Activated CD8-positive, alpha-beta memory T cell treated with anti-CD3 and anti-CD28 coated beads for 36 hours (primary cell): ENCODE measurements around the gene PCDHA1. TPM values are rescaled to one million over a fixed set of nuclear protein-coding genes. Genes with fewer than 3 reads are reported as not detected.

Experiments used
- CTCF ChIA-PET: fragments of 350-600 bp; sonication (Branson Sonifier 250); formaldehyde crosslinking; loops from one replicate; lab custom pipeline; 2021; ENCODE audit warnings: antibody characterized with exemption; lab: Charles Lee
- POLR2A ChIA-PET: fragments of 350-600 bp; sonication (Branson Sonifier 250); formaldehyde crosslinking; loops from one replicate; lab custom pipeline; 2021; ENCODE audit warnings: antibody characterized with exemption; lab: Charles Lee
- total RNA-seq, 2 experiments: library from RNA; stranded (reverse); gene quantifications; one replicate each; pipeline ENCODE4 v1.2.3, GENCODE V29; 2021

PCDHA1 gene
- total RNA-seq, 2 experiments from 2014 or later = not detected

GRCh38 chr5:141010047-141010793 lies 224.3 kb downstream of the PCDHA1 start:
- CTCF ChIA-PET = no interaction called here

DNA sequence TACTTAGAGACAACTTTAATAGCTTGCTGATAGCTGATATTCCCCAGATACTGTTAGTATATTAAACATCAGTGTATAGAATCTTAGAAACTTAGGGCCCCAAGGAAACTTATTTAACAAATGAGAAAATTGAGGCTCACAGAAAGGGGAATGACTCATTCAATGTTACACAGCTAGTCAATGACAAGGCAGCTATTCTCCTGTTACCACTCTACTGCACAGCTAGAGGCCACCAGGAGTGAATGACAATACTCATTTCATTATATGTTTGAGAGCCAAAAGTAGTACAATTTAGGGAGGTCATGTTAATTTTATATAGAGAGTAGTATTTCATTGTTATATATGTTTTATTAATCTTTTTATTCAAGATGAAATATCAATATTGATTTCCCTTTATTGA lies 232.0 kb downstream of the PCDHA1 start:
- ChIA-PET POLR2A (no interaction called here), CTCF (no interaction called here)

More at GRCh38 chr5:141010047-141010793, 224.3 kb downstream of the PCDHA1 start:
- POLR2A ChIA-PET = no interaction called here

DNA sequence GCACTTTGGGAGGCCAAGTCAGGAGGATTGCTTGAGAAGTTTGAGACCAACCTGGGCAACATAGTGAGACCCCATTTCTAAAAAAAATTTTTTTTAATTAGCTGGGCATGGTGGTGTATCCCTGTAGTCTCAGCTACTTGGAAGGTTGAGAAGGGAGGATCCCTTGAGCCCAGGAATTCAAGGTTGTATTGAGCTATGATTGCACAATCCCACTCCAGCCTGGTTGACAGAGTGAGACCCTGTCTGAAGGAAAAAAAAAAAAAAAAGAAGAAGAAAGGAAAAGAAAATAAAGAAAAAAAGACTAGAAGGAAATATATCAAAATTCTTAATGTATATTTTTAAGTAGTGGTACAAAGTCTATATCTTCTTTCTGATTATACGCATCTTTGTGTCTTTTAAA lies 236.4 kb downstream of the PCDHA1 start:
- POLR2A ChIA-PET = no interaction called here

DNA sequence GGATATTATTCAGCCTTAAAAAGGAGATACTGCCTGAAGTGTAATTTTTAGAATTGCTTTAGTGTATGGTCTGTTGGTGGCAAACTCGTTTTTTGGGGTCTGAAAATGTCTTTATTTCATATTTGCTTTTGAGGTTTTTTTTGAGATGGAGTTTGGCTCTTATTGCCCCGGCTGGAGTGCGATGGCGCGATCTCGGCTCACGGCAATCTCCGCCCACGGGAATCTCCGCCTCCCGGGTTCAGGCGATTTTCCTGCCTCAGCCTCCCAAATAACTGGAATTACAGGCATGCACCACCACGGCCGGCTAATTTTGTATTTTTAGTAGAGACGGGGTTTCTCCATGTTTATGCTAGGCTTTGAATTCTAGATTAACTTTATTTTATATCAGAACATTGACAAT lies 245.1 kb downstream of the PCDHA1 start:
- ChIA-PET POLR2A (no interaction called here), CTCF (no interaction called here)

More for the DNA sequence above, 236.4 kb downstream of the PCDHA1 start:
- CTCF ChIA-PET = no interaction called here

- ChIA-PET POLR2A (no interaction called here), CTCF (interaction anchor here (0.5 kb wide), 1 partner anchor 22 kb away, joined by 3 read pairs; no protein-coding TSS in a partner anchor)
Measured at GRCh38 chr5:141032626-141033025, 246.7 kb downstream of the PCDHA1 start.

- ChIA-PET CTCF (no interaction called here), POLR2A (no interaction called here)
Measured at GRCh38 chr5:141039061-141039460, 253.1 kb downstream of the PCDHA1 start.

DNA sequence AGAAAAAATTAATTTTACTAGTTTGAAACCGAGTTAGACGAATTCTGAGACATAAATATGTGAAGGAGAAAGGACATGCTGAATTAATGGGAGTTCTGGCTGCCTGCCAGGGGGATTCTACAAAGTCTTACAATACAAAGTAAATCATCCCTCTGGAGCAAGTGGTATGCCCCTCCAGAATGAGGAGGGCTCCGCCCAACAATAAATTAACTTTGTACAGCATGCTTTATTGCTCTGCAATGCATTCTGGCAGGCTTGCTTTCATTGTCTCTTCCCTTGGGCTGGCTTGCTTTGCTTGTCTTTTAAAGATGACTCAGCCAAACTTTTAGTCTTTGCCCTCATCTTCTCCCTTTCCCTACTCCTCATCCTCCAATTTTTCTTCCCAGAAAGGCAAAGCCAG lies 253.6 kb downstream of the PCDHA1 start:
- ChIA-PET POLR2A (no interaction called here), CTCF (no interaction called here)

- POLR2A ChIA-PET = no interaction called here
- CTCF ChIA-PET = no interaction called here
Measured at GRCh38 chr5:141040093-141040770, 254.3 kb downstream of the PCDHA1 start.

DNA sequence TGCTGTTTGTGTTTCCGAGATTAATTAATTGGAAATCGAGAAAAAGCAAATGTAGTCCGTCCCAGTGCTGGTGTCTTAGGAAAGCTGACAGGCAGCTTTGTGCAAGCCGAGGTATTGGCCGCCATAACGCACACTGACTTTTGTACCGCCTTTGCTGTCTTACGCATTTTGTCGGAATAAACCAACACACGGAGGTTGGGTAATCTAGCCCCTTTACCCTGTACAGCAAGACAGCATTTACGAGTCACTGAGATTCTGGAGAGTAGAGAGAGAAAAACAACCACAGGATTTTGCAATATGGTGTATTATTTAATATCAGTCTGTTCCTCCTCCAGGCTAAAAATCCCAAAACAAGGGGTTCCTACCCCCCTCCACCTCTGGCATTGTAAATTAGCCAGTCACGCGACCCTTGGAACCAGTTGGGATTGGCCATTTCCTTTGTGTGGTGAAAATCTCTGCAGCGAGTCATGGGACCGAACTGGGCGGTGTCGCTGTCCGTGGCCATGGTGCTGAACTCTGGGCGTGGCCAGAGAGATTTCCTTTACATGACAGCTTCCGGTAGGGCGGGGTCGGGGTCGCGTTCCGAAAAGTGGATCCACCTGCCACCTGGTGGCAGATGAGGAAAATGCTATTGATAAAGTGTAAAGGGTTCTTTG lies 255.0 kb downstream of the PCDHA1 start:
- CTCF ChIA-PET = no interaction called here

GRCh38 chr5:141041427-141041785 lies 255.5 kb downstream of the PCDHA1 start:
- ChIA-PET POLR2A (no interaction called here), CTCF (no interaction called here)

More for the DNA sequence above, 255.0 kb downstream of the PCDHA1 start:
- POLR2A ChIA-PET = no interaction called here

GRCh38 chr5:141042555-141042954 lies 256.6 kb downstream of the PCDHA1 start:
- ChIA-PET POLR2A (no interaction called here), CTCF (no interaction called here)

DNA sequence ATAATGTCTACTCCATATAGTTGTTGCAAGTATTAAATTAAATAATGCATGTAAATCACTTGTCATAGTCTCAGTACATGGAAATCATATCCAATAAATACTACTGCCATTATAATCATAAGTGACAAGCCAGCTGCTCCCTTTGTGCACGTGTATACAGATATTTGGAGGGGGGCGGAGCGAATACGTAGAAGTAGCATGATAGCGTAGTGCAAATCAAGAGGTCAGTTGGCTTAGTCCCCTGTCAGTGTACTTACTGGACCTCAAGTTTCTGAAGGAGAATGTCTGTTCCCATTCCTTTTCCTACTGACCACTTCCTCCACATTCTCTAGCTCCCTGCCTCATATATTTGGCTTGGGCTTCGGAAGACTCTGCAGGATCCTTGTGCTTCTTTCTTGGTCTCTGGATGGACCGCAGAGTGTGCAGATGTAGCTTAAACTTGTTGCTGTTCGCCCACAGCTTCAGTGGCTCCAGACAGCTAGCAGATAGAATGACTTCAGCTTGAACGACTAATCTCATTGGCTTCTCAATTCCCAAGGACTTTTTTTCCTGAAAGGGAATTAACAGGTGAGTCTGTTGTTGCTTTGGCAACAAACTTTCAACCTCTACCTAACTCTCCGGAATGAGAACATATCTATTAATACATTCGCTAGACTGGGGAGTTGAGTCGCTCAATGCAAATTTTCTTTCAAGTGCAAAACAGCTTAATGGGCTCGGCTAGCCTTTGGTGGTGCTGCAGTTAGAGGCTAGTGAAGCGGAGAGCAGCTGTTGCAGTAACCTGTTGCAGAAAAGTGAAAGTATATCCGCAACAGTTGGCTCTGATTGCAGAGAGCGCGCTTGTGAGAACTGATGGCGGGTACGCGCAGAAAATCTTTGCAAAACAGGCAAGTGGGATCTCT lies 264.9 kb downstream of the PCDHA1 start, which contains the start of gene PCDHB1:
Gene PCDHB1 (plus strand): TSS at position 753 of the 899 bp plus-strand sequence. CDS start 97 bp downstream, at position 850.
- POLR2A ChIA-PET = no interaction called here
- CTCF ChIA-PET = no interaction called here

DNA sequence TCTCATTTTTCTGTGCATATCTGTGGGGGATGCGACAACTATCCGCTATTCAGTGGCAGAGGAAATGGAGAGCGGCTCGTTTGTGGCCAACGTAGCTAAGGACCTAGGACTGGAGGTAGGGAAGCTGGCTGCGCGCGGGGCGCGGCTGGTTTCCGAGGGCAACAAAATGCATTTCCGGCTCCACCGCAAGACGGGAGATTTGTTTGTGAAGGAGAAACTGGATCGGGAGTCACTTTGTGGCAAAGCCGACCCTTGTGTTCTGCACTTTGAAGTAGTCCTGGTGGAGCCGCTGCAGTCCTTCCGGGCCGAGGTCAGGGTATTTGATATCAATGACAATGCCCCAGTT lies 265.6 kb downstream of the PCDHA1 start:
- POLR2A ChIA-PET = no interaction called here
- CTCF ChIA-PET = no interaction called here

Other genes starting within 250 kb of the PCDHA1 start
- gene EIF4EBP3, start 238.5 kb upstream of the PCDHA1 start, total RNA-seq = 10 to 100 TPM; 13.6 to 14.1 TPM
- 10 to 100 TPM; 64.3 to 68.2 TPM for gene SRA1, start 228.7 kb upstream of the PCDHA1 start, total RNA-seq
- 10 to 100 TPM; 14.1 to 15.3 TPM for gene APBB3, start 221.5 kb upstream of the PCDHA1 start, total RNA-seq
- gene SLC35A4, start 221.3 kb upstream of the PCDHA1 start, total RNA-seq = 100 to 1,000 TPM; 116 TPM
- under 1 TPM; 0.44 to 0.70 TPM for gene CD14, start 153.0 kb upstream of the PCDHA1 start, total RNA-seq
- gene TMCO6, start 146.7 kb upstream of the PCDHA1 start, total RNA-seq = 10 to 100 TPM; 34.6 to 35.3 TPM
- 10 to 100 TPM; 70.9 to 76.7 TPM for gene NDUFA2, start 138.5 kb upstream of the PCDHA1 start, total RNA-seq
- gene IK, start 138.3 kb upstream of the PCDHA1 start, total RNA-seq = 10 to 100 TPM; 89.9 to 96.8 TPM
- gene WDR55, start 121.2 kb upstream of the PCDHA1 start, total RNA-seq = 10 to 100 TPM; 41.0 to 41.3 TPM
- gene DND1, start 112.6 kb upstream of the PCDHA1 start, total RNA-seq = 1 to 10 TPM; 3.2 to 3.4 TPM
- gene HARS1, start 94.8 kb upstream of the PCDHA1 start, total RNA-seq = 100 to 1,000 TPM; 100 to 101 TPM
- gene HARS2, start 94.7 kb upstream of the PCDHA1 start, total RNA-seq = 10 to 100 TPM; 22.6 to 25.8 TPM
- gene ZMAT2, start 85.7 kb upstream of the PCDHA1 start, total RNA-seq = 10 to 100 TPM; 69.5 to 73.0 TPM
- gene PCDHA2, start 8.7 kb downstream of the PCDHA1 start, total RNA-seq = not detected
- not detected for gene PCDHA3, start 14.9 kb downstream of the PCDHA1 start, total RNA-seq
- gene PCDHA4, start 20.9 kb downstream of the PCDHA1 start, total RNA-seq = not detected
- not detected for gene PCDHA5, start 35.5 kb downstream of the PCDHA1 start, total RNA-seq
- gene PCDHA6, start 41.8 kb downstream of the PCDHA1 start, total RNA-seq = not detected
- gene PCDHA7, start 48.1 kb downstream of the PCDHA1 start, total RNA-seq = not detected
- not detected for gene PCDHA8, start 55.0 kb downstream of the PCDHA1 start, total RNA-seq
- gene PCDHA9, start 62.2 kb downstream of the PCDHA1 start, total RNA-seq = not detected
- not detected for gene PCDHA10, start 69.8 kb downstream of the PCDHA1 start, total RNA-seq
- gene PCDHA11, start 82.8 kb downstream of the PCDHA1 start, total RNA-seq = not detected
- not detected for gene PCDHA12, start 89.2 kb downstream of the PCDHA1 start, total RNA-seq
- not detected for gene PCDHA13, start 96.0 kb downstream of the PCDHA1 start, total RNA-seq
- gene PCDHAC1, start 140.2 kb downstream of the PCDHA1 start, total RNA-seq = not detected
- gene PCDHAC2, start 180.3 kb downstream of the PCDHA1 start, total RNA-seq = not detected